CD4-positive, alpha-beta T cell treated with Interleukin-4 for 1 hour (primary cell): ENCODE data around the gene TGFBR3.
"Not testable (repeated sequence)": the region's sequence is repeated elsewhere in the genome, so short reads cannot be mapped to it uniquely, and the experiment has no call there.

Experiments used
- DNase-seq, 2 donors: peaks; one replicate each; pipeline ENCODE4 v3.0.0-alpha.2; 2020 to 2022

The TGFBR3 gene

DNA sequence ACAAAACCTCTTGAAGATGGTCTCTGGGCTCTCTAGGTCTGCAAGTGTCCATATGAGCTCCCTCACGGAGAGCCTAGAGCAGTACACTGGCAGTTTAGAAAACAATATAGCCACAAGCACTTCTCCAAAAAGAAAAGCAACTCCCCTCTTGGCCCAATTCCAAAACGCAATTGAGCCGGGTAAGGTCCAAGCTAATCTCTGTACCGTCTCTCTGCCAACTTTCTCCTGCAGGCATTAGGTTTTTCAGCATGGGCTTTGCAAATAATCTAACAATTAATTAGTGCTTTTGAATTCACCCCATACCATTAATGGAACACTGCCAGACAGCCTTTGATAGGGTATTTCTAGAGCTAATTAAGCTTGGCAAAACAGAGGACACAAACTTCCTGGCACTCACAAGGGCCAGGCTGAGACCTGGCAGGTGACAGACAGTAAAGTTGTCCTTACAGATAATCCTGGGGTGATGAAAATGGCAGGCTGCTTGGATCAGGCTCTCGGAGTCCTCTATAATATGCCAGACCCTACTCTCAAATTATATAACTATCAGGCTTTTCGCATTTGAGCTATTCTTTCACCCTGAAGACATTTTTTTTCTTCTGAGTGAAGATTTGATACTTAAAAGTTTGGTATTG, 39.8 kb downstream of the TGFBR3 start:
- DNase-seq, result no peak

DNA sequence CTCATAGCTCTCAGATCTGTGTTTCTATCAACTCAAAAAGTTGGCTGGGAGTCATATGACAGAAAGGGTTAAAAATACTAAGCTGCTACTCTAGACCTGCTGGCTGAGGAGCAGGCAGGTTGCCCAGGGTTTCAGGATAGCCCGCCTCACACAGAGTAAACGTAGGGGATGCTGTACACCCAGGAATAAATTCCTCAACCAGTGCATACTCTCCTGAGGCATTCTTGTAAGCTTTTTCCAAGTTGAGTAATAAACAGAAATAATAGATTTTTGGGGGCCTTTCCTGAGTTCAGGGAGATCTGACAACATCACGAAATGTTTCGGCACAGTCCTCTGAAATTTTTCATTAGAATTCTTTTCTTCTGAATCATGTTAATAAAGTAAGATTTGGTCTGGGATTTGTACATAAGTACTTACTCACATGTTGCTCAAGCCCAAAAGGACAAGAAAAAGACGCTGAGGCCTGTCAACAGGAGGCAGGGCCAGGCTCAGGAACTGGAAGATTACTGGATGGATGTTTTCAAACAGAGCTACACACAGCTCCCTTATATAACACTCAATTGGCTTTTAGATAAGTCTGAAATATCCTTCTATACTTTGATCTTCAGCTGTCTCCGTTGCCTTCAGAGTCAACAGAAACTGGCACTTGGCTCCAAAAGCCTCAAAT, 41.0 kb downstream of the TGFBR3 start:
- DNase-seq, result no peak

DNA sequence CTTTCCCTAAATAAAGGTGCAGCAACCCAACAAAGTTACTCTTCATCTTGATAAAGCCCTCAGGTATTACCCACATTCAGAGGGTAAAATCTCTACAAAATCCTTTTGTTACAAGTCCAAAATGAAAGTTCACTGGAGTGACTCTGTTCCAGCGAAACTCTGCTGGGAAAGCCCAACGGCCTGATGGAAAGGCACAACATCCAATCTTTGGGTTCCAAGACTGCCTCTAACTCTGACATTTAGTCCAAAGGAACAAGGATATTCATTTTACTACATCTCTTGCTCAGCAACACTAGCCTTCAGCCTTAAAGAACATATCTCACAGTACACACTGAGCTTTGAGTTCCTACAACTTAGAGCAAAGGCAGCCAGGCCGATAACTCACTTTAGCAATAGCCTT, 42.1 kb downstream of the TGFBR3 start:
- DNase-seq, result no peak

DNA sequence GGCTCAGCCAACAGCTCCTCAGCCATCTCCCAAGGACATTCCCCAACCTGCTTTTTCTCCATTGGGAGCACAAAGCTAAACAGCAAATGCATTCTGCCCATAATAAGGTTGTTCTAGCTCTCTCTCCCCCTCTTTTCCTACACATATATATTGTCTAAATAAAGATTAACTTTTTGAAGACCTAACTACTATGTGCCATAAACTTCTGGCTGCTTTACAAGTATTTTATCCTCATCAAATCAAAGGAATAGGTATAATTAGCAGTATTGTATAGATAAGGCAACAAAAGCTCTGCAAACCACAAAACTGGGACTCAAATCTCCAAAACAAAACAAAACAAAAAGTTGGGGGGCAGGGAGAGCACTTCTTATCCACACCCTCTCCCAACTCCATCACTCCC, 43.4 kb downstream of the TGFBR3 start:
- DNase-seq, result no peak

DNA sequence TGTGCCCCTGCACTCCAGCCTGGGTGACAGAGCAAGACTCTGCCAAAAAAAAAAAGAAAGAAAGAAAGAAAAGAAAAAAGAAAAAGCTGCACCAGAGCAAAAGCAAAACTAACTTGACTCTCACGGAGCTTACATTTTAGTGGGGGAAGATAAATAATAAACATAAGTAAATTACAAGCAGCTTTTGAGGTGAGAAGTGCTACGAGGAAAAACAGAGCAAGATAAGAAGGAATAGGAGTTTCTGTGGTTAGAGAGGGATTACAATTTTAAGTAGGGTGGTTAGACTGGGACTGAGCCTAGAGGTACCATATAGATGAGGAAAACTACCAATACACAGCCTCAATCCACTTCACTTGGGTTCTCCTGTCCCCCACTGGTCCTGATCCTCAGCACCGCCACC, 43.9 kb downstream of the TGFBR3 start:
- no peak for DNase-seq

DNA sequence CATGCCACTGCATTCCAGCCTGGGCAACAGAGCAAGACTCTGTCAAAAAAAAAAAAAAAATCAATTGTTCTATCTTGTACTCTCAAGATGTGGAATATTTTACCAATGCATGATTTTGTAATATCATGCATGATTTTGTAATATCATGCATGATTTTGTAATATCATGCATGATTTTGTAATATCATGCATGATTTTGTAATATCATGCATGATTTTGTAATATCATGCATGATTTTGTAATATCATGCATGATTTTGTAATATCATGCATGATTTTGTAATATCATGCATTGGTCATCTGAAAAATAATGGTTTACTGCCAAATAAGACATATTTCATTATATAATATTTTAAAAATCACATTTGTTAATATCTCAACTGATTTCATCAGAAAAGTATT, 45.7 kb downstream of the TGFBR3 start:
- not testable (repeated sequence) for DNase-seq

DNA sequence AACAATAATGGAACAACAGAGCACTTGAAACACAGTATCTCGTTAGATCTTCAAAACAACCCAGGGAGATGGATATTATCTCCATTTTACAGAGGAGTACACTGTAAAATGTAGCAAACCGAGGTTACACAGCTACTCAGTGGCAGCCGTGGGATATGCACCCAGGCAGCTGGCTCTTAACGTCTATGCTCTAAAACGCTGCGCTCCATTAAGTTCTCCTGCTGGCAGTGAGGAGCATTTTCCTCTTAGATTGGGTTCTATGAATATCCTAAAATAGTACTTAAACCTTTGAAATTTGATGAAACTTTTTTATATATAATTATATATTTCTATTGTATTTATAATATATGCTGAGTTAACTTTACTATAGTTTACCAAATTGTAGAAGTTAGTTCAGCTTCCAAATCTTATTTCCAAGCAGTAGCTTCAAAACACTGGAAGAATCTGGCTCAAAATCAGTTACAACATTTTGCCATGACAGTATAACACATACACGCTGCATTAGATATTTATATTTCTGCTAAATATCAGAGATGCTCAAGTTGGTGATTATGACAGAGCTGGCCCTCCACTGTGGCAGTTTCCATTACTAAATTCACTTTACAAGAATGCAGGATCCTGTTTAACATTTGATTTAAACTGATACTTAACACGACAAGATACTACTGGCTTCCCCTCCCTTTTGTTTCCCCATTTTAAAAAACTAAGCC, 49.5 kb downstream of the TGFBR3 start:
- DNase-seq, result no peak

DNA sequence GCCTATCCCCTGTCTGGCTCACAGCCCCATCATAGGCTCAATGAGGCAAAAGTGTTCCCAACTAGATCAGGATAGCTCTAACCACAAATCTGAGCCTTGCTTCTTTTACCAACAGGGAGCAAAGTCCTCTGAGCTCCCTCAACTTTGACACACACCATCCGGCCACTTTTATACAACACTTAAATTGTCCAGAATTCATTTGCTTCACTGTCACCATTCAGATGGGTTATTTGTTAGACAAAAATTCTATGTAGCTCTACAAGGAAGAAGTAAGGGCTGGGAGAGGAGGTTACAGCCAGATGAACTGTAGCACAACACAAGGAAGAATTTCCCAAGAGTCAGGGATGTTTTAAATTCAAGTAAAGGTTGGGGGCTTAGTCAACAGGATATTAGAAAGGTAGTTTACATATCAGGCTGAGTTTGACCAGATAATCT, 50.8 kb downstream of the TGFBR3 start:
- DNase-seq, result no peak

DNA sequence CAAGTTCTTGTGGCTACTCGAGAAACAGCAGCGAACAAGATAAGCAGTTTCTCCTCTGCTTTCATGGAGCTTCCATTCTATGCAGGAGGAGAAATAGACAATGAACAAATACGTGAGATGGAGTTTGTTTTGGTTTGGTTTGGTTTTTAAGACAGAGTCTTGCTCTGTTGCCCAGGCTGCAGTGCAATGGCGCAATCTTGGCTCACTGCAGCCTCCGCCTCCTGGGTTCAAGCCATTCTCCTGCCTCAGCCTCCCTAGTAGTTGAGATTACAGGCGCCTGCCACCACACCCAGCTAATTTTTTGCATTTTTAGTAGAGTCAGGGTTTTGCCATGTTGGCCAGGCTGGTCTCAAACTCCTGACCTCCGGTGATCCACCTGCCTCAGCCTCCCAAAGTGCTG, 51.4 kb downstream of the TGFBR3 start:
- DNase-seq, result not testable (repeated sequence)

DNA sequence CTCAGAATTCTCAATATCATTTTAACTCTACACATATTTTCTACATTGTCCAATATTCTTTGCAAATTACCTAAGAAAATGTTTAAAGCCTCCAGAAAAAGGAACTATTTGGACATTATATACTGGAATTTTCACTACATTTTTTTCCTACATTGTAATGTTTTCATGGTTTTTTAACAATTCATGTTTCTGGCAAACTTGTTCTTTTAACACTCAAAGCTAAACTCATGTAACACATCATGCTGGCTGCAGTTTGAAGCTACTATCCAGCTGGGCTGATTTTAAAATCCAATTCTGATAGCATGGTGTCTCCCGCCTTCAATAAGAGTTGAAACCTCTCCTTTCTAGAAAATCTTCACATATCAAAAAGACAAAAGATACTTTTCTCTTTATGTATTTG, 52.0 kb downstream of the TGFBR3 start:
- no peak for DNase-seq

DNA sequence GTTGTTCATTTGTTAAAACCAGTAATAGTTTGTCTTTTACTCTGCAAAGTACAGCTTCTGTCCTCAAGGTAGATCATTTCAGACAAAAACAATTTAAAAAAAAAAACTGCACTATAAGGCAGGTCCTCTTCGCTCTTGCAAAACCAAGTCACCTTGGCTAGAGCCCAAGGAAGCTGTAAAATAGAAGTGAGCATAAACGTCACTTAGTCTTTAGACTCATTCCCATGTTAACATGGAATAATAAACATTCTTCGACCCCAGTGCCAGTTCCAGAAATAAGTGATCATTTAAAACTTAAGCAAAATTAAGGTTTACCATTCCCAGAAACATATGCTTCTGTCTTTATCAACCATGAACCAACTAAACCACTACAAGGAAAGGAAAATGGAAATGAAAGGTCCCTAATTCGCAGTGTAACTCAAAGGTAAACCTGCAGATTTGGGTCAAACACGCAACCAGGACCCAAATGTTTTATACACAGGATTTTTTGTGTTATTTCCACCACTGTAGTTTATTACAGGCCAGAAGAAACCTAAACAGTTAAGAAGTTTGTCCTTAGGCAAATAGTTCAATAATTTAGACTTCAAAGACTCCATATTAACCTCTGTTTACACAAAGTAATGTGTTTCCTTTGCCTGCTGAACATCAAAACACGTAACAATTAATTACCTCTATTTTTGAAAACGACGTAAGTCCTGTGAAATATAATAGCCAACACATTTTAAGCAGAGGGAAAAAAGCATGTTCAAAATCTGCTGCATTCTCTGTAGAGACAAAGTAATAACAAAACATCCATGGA, 54.6 kb downstream of the TGFBR3 start:
- DNase-seq, result no peak

DNA sequence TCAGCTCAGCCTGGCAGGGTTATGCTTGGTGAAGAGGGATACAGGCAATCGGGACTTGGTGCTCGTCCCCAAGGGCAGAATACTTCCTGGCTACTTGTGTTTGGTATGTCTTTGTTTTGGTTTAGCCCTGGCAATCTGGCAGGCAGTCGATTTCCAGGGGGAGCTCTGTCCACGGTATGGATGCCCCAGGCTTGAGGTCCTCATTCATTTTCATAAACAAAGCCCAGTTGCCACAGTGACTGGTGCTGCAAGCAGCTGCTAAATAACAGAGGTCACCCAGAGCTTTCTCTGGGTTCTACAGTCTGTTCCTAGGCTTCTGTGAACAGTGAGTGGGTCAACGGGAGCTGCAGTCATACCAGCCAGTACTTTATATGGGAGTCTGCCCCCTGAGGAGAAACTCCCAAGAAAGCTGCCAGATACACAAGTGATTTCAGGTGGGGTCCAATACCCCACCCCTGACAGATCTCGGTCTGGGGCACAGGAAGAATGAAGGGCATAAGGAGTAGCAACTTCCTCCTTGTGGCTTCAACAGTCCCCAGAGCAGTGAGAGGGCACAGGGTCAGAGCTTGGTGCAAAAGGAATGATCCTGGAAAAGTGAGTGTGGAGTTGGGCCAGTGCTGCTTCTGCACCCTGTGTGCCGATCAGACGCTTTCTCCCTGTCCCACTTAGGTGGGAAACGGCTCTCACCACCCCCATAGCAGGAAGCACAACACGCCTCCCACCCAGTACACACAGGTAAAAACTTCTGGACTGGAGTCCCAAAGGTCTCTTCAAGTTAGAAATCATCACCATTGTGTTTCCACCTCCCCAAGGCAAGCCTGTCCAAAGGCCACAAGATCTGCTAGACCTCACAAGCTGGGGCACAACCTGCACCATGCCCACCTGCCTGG, 55.5 kb downstream of the TGFBR3 start:
- DNase-seq, result no peak

DNA sequence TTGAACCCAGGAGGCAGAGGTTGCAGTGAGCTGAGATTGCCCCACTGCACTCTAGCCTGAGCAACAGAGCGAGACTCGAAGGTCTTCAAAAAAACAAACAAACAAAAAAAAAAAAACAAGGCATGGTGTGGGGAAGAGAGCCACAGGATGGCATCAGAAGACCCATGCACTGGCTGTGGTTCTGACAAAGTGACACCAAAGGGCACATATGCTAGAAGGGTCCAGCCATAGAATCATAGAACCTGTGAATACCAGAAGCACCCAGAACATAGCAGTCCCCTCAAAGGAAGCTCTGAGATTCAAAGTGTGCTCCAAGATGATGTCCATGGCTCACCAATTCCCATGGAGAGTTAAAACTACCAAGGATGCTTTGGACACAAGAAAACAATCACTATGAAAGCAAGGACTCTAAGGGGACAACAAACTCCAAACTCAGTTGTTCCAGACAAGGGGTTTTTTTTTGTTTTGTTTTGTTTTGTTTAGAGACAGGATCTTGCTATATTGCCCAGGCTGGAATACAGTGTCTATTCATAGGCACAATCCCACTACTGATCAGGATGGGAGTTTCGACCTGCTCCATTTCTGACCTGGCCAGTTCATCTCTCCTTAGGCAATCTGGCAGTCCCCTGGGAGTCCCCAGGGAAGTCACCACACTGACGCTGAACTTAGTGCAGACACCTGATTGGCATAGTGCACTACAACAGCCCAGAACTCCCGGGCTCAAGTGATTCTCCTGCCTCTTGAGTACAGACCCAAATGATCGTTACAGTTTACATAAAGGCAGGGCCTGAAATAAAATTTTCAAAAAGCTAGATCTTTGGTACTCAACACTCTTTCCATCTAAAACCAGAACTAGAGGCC, 56.4 kb downstream of the TGFBR3 start:
- DNase-seq, result no peak

DNA sequence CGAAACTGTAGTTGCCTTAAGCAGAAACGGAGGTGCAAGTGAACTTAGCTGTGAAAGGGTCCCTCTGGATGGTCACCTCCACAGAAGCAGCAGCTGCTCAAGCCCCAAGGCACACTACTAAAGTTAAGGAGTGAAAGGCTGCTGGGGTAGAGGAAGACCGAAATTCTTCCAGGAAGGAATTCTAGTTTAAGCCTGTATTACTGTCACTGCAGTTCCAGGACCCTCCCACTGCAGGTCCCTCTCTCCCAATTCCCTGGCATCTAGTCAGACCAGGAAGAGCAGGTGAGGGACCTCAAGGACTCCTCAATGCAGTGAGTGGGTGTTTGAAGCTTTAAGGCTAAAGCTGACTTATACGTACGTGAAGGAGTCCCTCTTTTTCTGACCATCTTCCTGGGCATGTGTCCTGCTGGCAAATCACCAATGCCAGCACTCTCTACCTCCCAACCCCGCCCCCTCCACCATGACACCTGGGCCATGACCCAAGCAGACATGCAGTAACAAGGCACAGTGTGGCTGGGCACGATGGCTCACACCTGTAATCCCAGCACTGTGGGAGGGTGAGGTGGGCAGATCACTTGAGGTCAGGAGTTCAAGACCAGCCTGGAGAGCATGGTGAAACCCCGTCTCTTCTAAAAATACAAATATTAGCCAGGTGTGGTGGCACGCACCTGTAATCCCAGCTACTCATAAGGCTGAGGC, 57.2 kb downstream of the TGFBR3 start:
- DNase-seq, result no peak

DNA sequence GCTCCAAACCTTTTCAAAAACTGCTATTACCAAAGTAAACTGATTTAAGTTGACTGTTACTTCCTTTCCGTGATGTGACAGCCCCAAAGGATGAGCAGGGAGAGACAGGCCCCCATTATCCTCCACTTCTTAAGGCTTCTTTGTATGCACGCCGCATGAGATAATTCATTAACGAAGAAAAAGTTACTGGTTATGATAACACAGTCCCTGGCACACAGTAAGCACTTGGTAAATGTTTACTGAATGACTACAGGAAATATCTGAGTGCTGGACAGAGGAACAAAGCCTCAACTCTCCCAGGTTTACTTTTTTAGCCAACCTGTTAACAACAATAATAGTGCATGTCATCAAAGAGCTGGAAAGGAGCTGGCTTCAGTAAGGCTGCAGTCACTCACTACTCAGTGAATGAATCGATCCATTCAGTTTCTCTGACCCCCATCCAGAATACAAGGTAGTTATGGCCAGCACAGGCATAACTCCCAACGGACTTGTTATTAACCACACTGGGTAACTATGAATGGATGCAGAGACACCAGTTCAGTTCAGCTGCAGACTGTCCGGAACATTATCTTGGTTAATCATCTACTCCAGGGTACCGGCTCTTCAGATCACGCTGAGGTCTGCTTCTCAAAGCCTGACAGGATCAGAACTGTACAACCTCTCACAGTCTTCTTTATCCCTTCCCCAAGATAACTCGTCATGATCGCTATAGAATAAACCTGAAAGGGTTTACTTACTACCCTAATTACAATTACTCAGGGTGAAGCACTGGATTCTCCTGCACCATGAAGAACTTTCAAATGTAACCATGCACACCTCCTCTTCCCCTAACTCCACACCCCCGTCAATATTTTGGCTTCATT, 58.3 kb downstream of the TGFBR3 start:
- no peak for DNase-seq

DNA sequence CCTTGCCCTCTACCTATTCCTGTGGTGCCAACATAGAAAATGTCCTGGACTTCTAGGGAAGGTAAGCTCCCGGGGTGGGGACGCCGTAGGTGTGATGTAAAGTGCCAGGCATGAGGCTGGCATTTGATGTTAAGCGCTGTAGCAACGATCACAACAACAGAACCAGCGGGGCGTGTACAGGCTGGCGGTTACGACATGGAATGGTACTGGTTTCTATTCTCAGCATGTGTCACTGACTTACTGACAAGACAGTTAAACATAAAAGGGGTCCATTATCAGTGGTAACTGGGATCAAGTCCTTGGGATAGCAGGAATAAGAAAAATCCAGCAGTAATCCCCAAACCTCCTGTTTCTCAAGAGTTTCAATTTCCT, 58.9 kb downstream of the TGFBR3 start:
- no peak for DNase-seq

DNA sequence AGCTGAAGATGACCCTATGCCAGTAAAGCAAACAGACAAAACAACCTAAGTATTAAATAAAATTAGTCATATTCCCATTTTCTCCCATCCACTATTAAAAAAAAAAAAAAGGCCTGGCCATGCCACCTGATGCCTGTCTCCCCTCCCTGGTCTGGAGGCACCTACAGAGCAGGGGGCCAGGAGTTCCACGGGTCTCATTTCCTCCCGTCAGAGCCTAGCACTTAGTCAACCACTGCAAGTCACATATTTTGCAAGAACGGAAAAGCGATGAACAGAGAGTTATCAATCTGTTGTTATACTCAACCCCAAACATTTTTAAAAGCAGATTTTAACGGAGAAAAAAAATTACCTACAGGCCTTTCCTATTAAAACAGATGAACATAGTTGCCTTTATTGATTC, 59.3 kb downstream of the TGFBR3 start:
- no peak for DNase-seq

DNA sequence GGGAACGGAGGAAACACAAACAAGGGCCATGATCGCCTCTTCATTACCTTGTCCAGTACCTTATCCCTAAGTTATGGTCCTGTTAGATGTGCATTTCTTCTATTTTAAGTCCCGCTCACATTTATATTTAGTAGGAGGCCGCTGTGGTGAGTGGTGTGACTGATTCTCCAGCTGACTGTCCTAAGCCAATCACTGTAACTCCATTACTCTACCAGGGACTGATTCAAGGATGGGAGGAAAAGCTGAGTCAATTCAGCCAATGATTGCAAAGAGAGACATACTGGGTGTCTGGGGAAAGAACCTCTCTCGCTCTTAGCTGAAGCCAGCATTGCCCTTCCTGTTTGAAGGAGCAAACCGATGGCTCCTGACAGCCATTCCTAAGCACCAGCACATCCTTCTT, 59.7 kb downstream of the TGFBR3 start:
- DNase-seq, result no peak

DNA sequence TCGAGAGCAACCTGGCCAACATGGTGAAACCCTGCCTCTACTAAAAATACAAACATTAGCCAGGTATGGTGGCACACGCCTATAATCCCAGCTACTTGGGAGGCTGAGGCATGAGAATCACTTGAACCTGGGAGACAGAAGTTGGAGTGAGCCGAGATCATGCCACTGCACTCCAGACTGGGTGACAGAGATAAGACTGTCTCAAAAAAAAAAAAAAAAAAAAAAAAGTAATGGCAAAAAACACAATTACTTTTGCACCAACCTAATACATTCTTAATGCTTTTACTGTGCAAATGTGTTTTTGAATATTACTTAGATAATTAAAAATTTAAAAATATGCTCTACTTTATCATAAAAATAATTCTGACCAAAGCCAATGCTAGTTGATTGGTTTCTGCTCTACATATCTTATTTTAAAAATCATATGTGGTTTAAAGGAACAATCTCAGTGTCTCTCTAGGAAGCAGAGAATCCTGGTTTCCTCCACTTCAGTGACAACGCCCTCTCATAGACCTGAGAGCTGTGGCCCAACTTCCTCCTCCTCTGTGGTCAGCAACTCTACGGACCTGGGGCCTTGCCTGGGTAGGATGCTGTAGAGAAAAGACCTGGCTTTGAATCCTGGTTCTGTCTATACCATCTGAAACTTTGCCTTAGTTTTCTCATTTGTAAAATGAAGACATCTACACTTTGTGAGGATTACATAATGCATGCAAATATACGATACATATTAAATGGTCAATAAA, 64.7 kb downstream of the TGFBR3 start:
- DNase-seq, result no peak
